GM23338 (cell line): ENCODE results near the gene PSPC1. TPM values are rescaled to one million over a fixed set of nuclear protein-coding genes. Genes with fewer than 3 reads are reported as not detected.
A peak's percentile ranks its signal among the peaks of the same experiment; 100 is the strongest.

Experiments used
- ATAC-seq: fragments of 200-7000 bp; cut with Tn5 transposase; 3 replicates; pipeline ENCODE4 v1.9.1; 2020
- DNase-seq: peaks from one replicate; pipeline ENCODE4 v3.0.0-alpha.2; 2015; ENCODE audit warnings: low spot score
- H2AFZ ChIP-seq: fragments of 200-600 bp; sonication (generic); 2 replicates; pipeline ENCODE4 v1.8.0; 2016; ENCODE audit warnings: antibody characterized with exemption, mild to moderate bottlenecking, moderate library complexity
- H3F3A ChIP-seq: fragments of 200-600 bp; sonication (generic); replicated peaks from 2 replicates; pipeline ENCODE4 v1.8.0; 2017; ENCODE audit warnings: antibody characterized with exemption, mixed run types, low read depth
- H3K27ac ChIP-seq: fragments of 200-600 bp; sonication (generic); 2 replicates; pipeline ENCODE4 v1.6.1; 2016; ENCODE audit warnings: low read depth
- H3K27me3 ChIP-seq: fragments of 200-600 bp; sonication (generic); 2 replicates; pipeline ENCODE4 v1.8.0; 2016; ENCODE audit warnings: mild to moderate bottlenecking, mixed run types, moderate library complexity; ENCODE audit not compliant: insufficient read depth
- H3K36me3 ChIP-seq: fragments of 200-600 bp; sonication (generic); 2 replicates; pipeline ENCODE4 v1.8.0; 2016; ENCODE audit warnings: mild to moderate bottlenecking; ENCODE audit not compliant: insufficient read depth
- H3K4me1 ChIP-seq: fragments of 200-600 bp; sonication (generic); 2 replicates; pipeline ENCODE4 v1.8.0; 2016; ENCODE audit warnings: mild to moderate bottlenecking, moderate library complexity; ENCODE audit not compliant: insufficient read depth
- H3K4me2 ChIP-seq: fragments of 200-600 bp; sonication (generic); 2 replicates; pipeline ENCODE4 v1.7.1; 2017; ENCODE audit warnings: mixed run types
- H3K4me3 ChIP-seq: fragments of 200-600 bp; sonication (generic); 2 replicates; pipeline ENCODE4 v1.6.1; 2016; ENCODE audit warnings: mixed run types
- H3K79me2 ChIP-seq: fragments of 200-600 bp; sonication (generic); replicated peaks from 2 replicates; pipeline ENCODE4 v1.8.0; 2017; ENCODE audit warnings: mild to moderate bottlenecking; ENCODE audit not compliant: insufficient read depth
- H3K9me2 ChIP-seq: fragments of 200-600 bp; sonication (generic); 2 replicates; pipeline ENCODE4 v1.8.0; 2017; ENCODE audit not compliant: insufficient read depth
- H4K20me1 ChIP-seq: fragments of 200-600 bp; sonication (generic); replicated peaks from 2 replicates; pipeline ENCODE4 v1.8.0; 2017; ENCODE audit warnings: mild to moderate bottlenecking; ENCODE audit not compliant: insufficient read depth
- H3K27ac Mint-ChIP-seq: 2 replicates; pipeline ENCODE4 v1.8.0; 2020; ENCODE audit warnings: inconsistent platforms, mild to moderate bottlenecking, moderate library complexity, mixed read lengths
- H3K27me3 Mint-ChIP-seq: 3 replicates; pipeline ENCODE4 v1.8.0; 2022; ENCODE audit warnings: low read depth, mild to moderate bottlenecking, moderate library complexity, mixed read lengths, inconsistent platforms; ENCODE audit not compliant: insufficient read depth, poor library complexity
- H3K36me3 Mint-ChIP-seq: 3 replicates; pipeline ENCODE4 v1.8.0; 2021; ENCODE audit warnings: low read depth, mild to moderate bottlenecking, inconsistent platforms, moderate library complexity, mixed read lengths
- H3K4me1 Mint-ChIP-seq: 3 replicates; pipeline ENCODE4 v1.8.0; 2020; ENCODE audit warnings: mild to moderate bottlenecking, inconsistent platforms, mixed read lengths
- H3K4me3 Mint-ChIP-seq: 3 replicates; pipeline ENCODE4 v1.8.0; 2021; ENCODE audit warnings: moderate library complexity, mild to moderate bottlenecking, inconsistent platforms, mixed read lengths
- H3K9me3 Mint-ChIP-seq: 3 replicates; pipeline ENCODE4 v1.8.0; 2020; ENCODE audit warnings: moderate library complexity, mild to moderate bottlenecking, inconsistent platforms, mixed read lengths
- CREB1 ChIP-seq: fragments of 250-450 bp; sonication (Bioruptor Pico); IDR thresholded peaks from 2 replicates; pipeline ENCODE4 v1.5.0; 2020; ENCODE audit warnings: low read depth, mild to moderate bottlenecking, moderate library complexity
- EZH2 ChIP-seq: fragments of 200-600 bp; sonication (generic); IDR thresholded peaks from one replicate; pipeline ENCODE4 v1.8.0; 2017; ENCODE audit warnings: antibody characterized with exemption, mild to moderate bottlenecking, low read depth; ENCODE audit not compliant: unreplicated experiment
- EZH2phosphoT487 ChIP-seq: fragments of 200-600 bp; sonication (generic); IDR thresholded peaks from one replicate; pipeline ENCODE4 v1.8.1; 2018; ENCODE audit warnings: antibody characterized with exemption; ENCODE audit not compliant: unreplicated experiment
- JUNB ChIP-seq: IDR thresholded peaks from one replicate; pipeline ENCODE4 v1.6.1; 2016; ENCODE audit warnings: antibody characterized with exemption; ENCODE audit not compliant: unreplicated experiment
- NANOG ChIP-seq: IDR thresholded peaks from 2 replicates; pipeline ENCODE4 v1.6.1; 2016; ENCODE audit warnings: antibody characterized with exemption, borderline replicate concordance
- STAT1 ChIP-seq: IDR thresholded peaks from one replicate; pipeline ENCODE4 v1.6.1; 2016; ENCODE audit warnings: antibody characterized with exemption; ENCODE audit not compliant: unreplicated experiment
- ZNF462 ChIP-seq: fragments of 250-450 bp; sonication (Bioruptor Pico); IDR thresholded peaks from 2 replicates; pipeline ENCODE4 v1.5.0; 2020; ENCODE audit warnings: mild to moderate bottlenecking, moderate library complexity
- polyA plus RNA-seq: library from polyadenylated mRNA; unstranded; fragments of >200 nt; fragmentation: Nextera tagmentation; extraction: Ambion mirVana; gene quantifications from 2 replicates; pipeline ENCODE4 v1.2.1, GENCODE V29; 2016
- total RNA-seq: library from RNA; depleted of rRNA; stranded (reverse); fragments of >200 nt; shearing (Covaris generic); gene quantifications from 2 replicates; pipeline ENCODE4 v1.2.3, GENCODE V29; 2014
- TF ChIP-seq, protein P1 (sequence below): IDR thresholded peaks from 2 replicates; pipeline ENCODE4 v1.6.1; 2016; ENCODE audit warnings: antibody characterized with exemption
- TF ChIP-seq, protein P2 (sequence below), 2 experiments: fragments of 200-600 bp in 1 of 2; sonication (generic) in 1 of 2; conservative IDR thresholded peaks; 2 replicates each; pipeline versions ENCODE4 v1.5.1 to v1.6.1; 2016 to 2017; ENCODE audit warnings: antibody characterized with exemption in 2 of 2, low read depth in 2 of 2, mild to moderate bottlenecking in 2 of 2, moderate library complexity in 1 of 2

The PSPC1 gene
- total and polyA plus RNA-seq, 2 experiments from 2014 or later, result 38.2 to 80.2 TPM

- Mint-ChIP-seq H3K4me1 (0 out of 3 replicates have a peak, but pooled peaks cover 2% of the 10 kb centered on the region), H3K27me3 (peaks cover 23% of the 10 kb centered on the region), H3K36me3 (peaks cover 28% of the 10 kb centered on the region), H3K27ac (peak overlapping the region; percentile 98), H3K9me3 (peaks cover 23% of the 10 kb centered on the region), H3K4me3 (peak overlapping the region; percentile 98)
- DNase-seq (peak; percentile 52), ATAC-seq (peak; percentile 71)
- Histone ChIP-seq H3K4me1 (no peaks in the 10 kb centered on the region), H4K20me1 (peaks cover 10% of the 10 kb centered on the region; the same call in 1 of the 2 replicates), H2AFZ (peak overlapping the region; percentile 12; the same call in 1 of the 2 replicates), H3K27ac (peak overlapping the region; percentile 92), H3K4me2 (peak overlapping the region; percentile 89), H3F3A (no peaks in the 10 kb centered on the region), H3K79me2 (peaks cover 33% of the 10 kb centered on the region), H3K36me3 (no peaks in the 10 kb centered on the region), H3K4me3 (peak overlapping the region; percentile 99), H3K27me3 (no peaks in the 10 kb centered on the region), H3K9me2 (no peaks in the 10 kb centered on the region)
- TF ChIP-seq NANOG (no peak), ZNF462 (no peak), JUNB (no peak), EZH2 (no peak), EZH2phosphoT487 (no peak), STAT1 (no peak), CREB1 (CRISPR knock-in tag) (no peak)
- TF ChIP-seq, protein P1, sequence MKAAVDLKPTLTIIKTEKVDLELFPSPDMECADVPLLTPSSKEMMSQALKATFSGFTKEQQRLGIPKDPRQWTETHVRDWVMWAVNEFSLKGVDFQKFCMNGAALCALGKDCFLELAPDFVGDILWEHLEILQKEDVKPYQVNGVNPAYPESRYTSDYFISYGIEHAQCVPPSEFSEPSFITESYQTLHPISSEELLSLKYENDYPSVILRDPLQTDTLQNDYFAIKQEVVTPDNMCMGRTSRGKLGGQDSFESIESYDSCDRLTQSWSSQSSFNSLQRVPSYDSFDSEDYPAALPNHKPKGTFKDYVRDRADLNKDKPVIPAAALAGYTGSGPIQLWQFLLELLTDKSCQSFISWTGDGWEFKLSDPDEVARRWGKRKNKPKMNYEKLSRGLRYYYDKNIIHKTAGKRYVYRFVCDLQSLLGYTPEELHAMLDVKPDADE, result no peak
- TF ChIP-seq, protein P2, sequence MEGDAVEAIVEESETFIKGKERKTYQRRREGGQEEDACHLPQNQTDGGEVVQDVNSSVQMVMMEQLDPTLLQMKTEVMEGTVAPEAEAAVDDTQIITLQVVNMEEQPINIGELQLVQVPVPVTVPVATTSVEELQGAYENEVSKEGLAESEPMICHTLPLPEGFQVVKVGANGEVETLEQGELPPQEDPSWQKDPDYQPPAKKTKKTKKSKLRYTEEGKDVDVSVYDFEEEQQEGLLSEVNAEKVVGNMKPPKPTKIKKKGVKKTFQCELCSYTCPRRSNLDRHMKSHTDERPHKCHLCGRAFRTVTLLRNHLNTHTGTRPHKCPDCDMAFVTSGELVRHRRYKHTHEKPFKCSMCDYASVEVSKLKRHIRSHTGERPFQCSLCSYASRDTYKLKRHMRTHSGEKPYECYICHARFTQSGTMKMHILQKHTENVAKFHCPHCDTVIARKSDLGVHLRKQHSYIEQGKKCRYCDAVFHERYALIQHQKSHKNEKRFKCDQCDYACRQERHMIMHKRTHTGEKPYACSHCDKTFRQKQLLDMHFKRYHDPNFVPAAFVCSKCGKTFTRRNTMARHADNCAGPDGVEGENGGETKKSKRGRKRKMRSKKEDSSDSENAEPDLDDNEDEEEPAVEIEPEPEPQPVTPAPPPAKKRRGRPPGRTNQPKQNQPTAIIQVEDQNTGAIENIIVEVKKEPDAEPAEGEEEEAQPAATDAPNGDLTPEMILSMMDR (conservative IDR thresholded peaks at IDR 0.05; ENCODE audit: low read depth in 2 of 2), result no peak
These were observed 557 bp downstream of the PSPC1 start for GRCh38 chr13:19782049-19782726.
